H1 (cell line): ENCODE results near the gene SLC35F3. TPM values are rescaled to one million over a fixed set of nuclear protein-coding genes. Genes with fewer than 3 reads are reported as not detected.

Experiments
- CTCF ChIA-PET: fragments of 300-600 bp; sonication (Branson Sonifier 250); formaldehyde crosslinking; loops from one replicate; lab custom pipeline; 2021; ENCODE audit not compliant: partially characterized antibody; lab: Charles Lee
- POLR2A ChIA-PET: fragments of 300-600 bp; sonication (Branson Sonifier 250); formaldehyde crosslinking; loops from one replicate; lab custom pipeline; 2021; ENCODE audit warnings: inconsistent platforms; ENCODE audit not compliant: partially characterized antibody; lab: Charles Lee
- DNase-seq, 2 experiments: peaks; one replicate each; pipeline versions ENCODE4 v3.0.0 to v3.0.0-alpha.2; 2010 to 2022; ENCODE audit warnings: low spot score in 2 of 2, low read depth in 1 of 2, mixed read lengths in 1 of 2
- FAIRE-seq: peaks from 2 replicates; lab custom pipeline; 2011; peaks lifted over from hg19 to GRCh38; lab: Jason Lieb, UNC
- H2AFZ ChIP-seq: 2 replicates; pipeline ENCODE4 v1.8.1; 2012; ENCODE audit warnings: low read length, inconsistent platforms
- H2AK5ac ChIP-seq: 2 replicates; pipeline ENCODE4 v1.6.1; 2013; ENCODE audit warnings: low read depth, low read length
- H2BK120ac ChIP-seq: replicated peaks from 2 replicates; pipeline ENCODE3; 2013; ENCODE audit warnings: low read depth, low read length, inconsistent platforms
- H2BK12ac ChIP-seq: 2 replicates; pipeline ENCODE4 v1.6.1; 2013; ENCODE audit warnings: low read depth, low read length
- H2BK15ac ChIP-seq: 2 replicates; pipeline ENCODE4 v1.6.1; 2013; ENCODE audit warnings: low read length
- H2BK20ac ChIP-seq: 2 replicates; pipeline ENCODE4 v1.6.1; 2013; ENCODE audit warnings: low read length
- H2BK5ac ChIP-seq: 2 replicates; pipeline ENCODE4 v1.6.1; 2013; ENCODE audit warnings: low read depth, low read length
- H3K14ac ChIP-seq: 2 replicates; pipeline ENCODE4 v1.6.1; 2013; ENCODE audit warnings: inconsistent platforms; ENCODE audit not compliant: insufficient read length
- H3K18ac ChIP-seq: 2 replicates; pipeline ENCODE4 v1.6.1; 2013; ENCODE audit warnings: low read length; ENCODE audit errors: extremely low read depth
- H3K23ac ChIP-seq: 2 replicates; pipeline ENCODE4 v1.6.1; 2013; ENCODE audit warnings: inconsistent platforms; ENCODE audit not compliant: insufficient read length
- H3K23me2 ChIP-seq: 2 replicates; pipeline ENCODE4 v1.6.1; 2013; ENCODE audit warnings: low read depth, low read length
- H3K27ac ChIP-seq: 2 replicates; pipeline ENCODE4 v1.6.1; 2011; ENCODE audit warnings: low read depth, low read length, inconsistent platforms
- H3K27me3 ChIP-seq, 4 experiments: replicated peaks in 1 of 4; 1 replicate in 1 of 4; 2 replicates in 3 of 4; pipeline versions ENCODE4 v1.6.1 to v1.8.1; 2011 to 2013; ENCODE audit warnings: low read length in 3 of 4, mild to moderate bottlenecking in 3 of 4, inconsistent platforms in 2 of 4, mixed read lengths in 2 of 4, moderate library complexity in 1 of 4; ENCODE audit not compliant: control insufficient read depth in 3 of 4, insufficient read depth in 3 of 4; ENCODE audit errors: extremely low read depth in 1 of 4
- H3K36me3 ChIP-seq, 4 experiments: 2 replicates each; pipeline versions ENCODE4 v1.6.1 to v1.8.1; 2011 to 2013; ENCODE audit warnings: mild to moderate bottlenecking in 4 of 4, low read length in 3 of 4, moderate library complexity in 2 of 4, control low read depth in 1 of 4, inconsistent platforms in 1 of 4; ENCODE audit not compliant: insufficient read depth in 4 of 4, control insufficient read depth in 2 of 4
- H3K4ac ChIP-seq: replicated peaks from 2 replicates; pipeline ENCODE3; 2013; ENCODE audit warnings: low read length, low read depth, mixed read lengths, inconsistent platforms; ENCODE audit not compliant: insufficient read length
- H3K4me1 ChIP-seq, 4 experiments: replicated peaks in 1 of 4; 1 replicate in 1 of 4; 2 replicates in 3 of 4; pipeline versions ENCODE4 v1.6.1 to v1.8.1; 2011 to 2013; ENCODE audit warnings: low read length in 3 of 4, inconsistent platforms in 2 of 4, mixed read lengths in 1 of 4; ENCODE audit not compliant: insufficient read depth in 4 of 4, control insufficient read depth in 3 of 4
- H3K4me2 ChIP-seq, 2 experiments: 2 replicates each; pipeline versions ENCODE4 v1.6.1 to v1.8.1; 2011 to 2013; ENCODE audit warnings: low read depth in 2 of 2, low read length in 2 of 2, control low read depth in 1 of 2, inconsistent platforms in 1 of 2, mild to moderate bottlenecking in 1 of 2; ENCODE audit not compliant: insufficient read depth in 1 of 2
- H3K4me3 ChIP-seq, 4 experiments: fragments of 200-600, 300-600 bp in 1 of 4; sonication (generic), shearing (Covaris generic), sonication (Bioruptor Twin) in 1 of 4; 2 replicates each; pipeline versions ENCODE4 v1.5.1 to v1.8.1; 2011 to 2016; ENCODE audit warnings: low read length in 4 of 4, low read depth in 3 of 4, control low read depth in 2 of 4, inconsistent platforms in 2 of 4, mild to moderate bottlenecking in 2 of 4, mixed read lengths in 1 of 4, moderate library complexity in 1 of 4; ENCODE audit not compliant: insufficient read depth in 2 of 4; ENCODE audit errors: extremely low read depth in 1 of 4
- H3K56ac ChIP-seq: replicated peaks from 2 replicates; pipeline ENCODE3; 2013; ENCODE audit warnings: low read depth, mild to moderate bottlenecking, mixed read lengths, low read length, inconsistent platforms; ENCODE audit not compliant: insufficient read length
- H3K79me1 ChIP-seq: 2 replicates; pipeline ENCODE4 v1.6.1; 2013; ENCODE audit warnings: low read depth, low read length, control low read depth
- H3K79me2 ChIP-seq, 2 experiments: 2 replicates each; pipeline versions ENCODE4 v1.6.1 to v1.8.1; 2012 to 2013; ENCODE audit warnings: low read length in 2 of 2, mild to moderate bottlenecking in 2 of 2, inconsistent platforms in 1 of 2; ENCODE audit not compliant: insufficient read depth in 2 of 2, control insufficient read depth in 1 of 2
- H3K9ac ChIP-seq, 4 experiments: replicated peaks in 1 of 4; 1 replicate in 1 of 4; 2 replicates in 3 of 4; pipeline versions ENCODE4 v1.6.1 to v1.8.1; 2011 to 2013; ENCODE audit warnings: low read depth in 3 of 4, low read length in 3 of 4, control low read depth in 2 of 4, mild to moderate bottlenecking in 2 of 4, moderate library complexity in 2 of 4, inconsistent platforms in 1 of 4; ENCODE audit errors: extremely low read depth in 1 of 4
- H3K9me3 ChIP-seq, 2 experiments: 2 replicates each; pipeline versions ENCODE4 v1.6.1 to v1.8.1; 2012 to 2013; ENCODE audit warnings: mild to moderate bottlenecking in 2 of 2, moderate library complexity in 2 of 2, control low read depth in 1 of 2, inconsistent platforms in 1 of 2, low read depth in 1 of 2, low read length in 1 of 2, mixed read lengths in 1 of 2; ENCODE audit not compliant: insufficient read depth in 2 of 2
- H4K20me1 ChIP-seq, 2 experiments: replicated peaks in 1 of 2; 2 replicates each; pipeline versions ENCODE3 to v1.8.1; 2011 to 2013; ENCODE audit warnings: inconsistent platforms in 2 of 2, low read length in 2 of 2, mild to moderate bottlenecking in 1 of 2; ENCODE audit not compliant: insufficient read depth in 2 of 2, control insufficient read depth in 1 of 2
- H4K5ac ChIP-seq: 2 replicates; pipeline ENCODE4 v1.6.1; 2013; ENCODE audit warnings: low read length, low read depth, mixed read lengths, inconsistent platforms; ENCODE audit not compliant: insufficient read length
- H4K8ac ChIP-seq: 2 replicates; pipeline ENCODE4 v1.8.0; 2013; ENCODE audit warnings: mild to moderate bottlenecking, moderate library complexity, low read length, inconsistent platforms; ENCODE audit not compliant: insufficient read depth; ENCODE audit errors: extremely low read depth
- H4K91ac ChIP-seq: replicated peaks from 2 replicates; pipeline ENCODE3; 2013; ENCODE audit warnings: low read length, mixed read lengths, inconsistent platforms; ENCODE audit not compliant: insufficient read length
- EP300 ChIP-seq, 2 experiments: IDR thresholded peaks; 1 replicate in 1 of 2; 2 replicates in 1 of 2; pipeline ENCODE4 v1.6.1; 2011 to 2012; ENCODE audit warnings: low read depth in 2 of 2, low read length in 2 of 2, mild to moderate bottlenecking in 2 of 2, borderline replicate concordance in 1 of 2, inconsistent platforms in 1 of 2, moderate library complexity in 1 of 2
- GABPA ChIP-seq: IDR thresholded peaks from 2 replicates; pipeline ENCODE4 v1.6.1; 2011; ENCODE audit warnings: mild to moderate bottlenecking, low read length, moderate library complexity, borderline replicate concordance; ENCODE audit not compliant: insufficient read depth
- NANOG ChIP-seq: IDR thresholded peaks from 2 replicates; pipeline ENCODE4 v1.6.1; 2011; ENCODE audit warnings: low read length, low read depth, mild to moderate bottlenecking, inconsistent platforms; ENCODE audit not compliant: insufficient read depth, poor library complexity, severe bottlenecking
- PHF8 ChIP-seq: fragments of 200-600 bp; sonication (generic); conservative IDR thresholded peaks from 2 replicates; pipeline ENCODE4 v1.7.1; 2012; ENCODE audit warnings: low read depth, mild to moderate bottlenecking, inconsistent platforms, low read length, moderate library complexity
- RAD21 ChIP-seq, 2 experiments: IDR thresholded peaks in 1 of 2; conservative IDR thresholded peaks in 1 of 2; 2 replicates each; pipeline ENCODE4 v1.6.1; 2011; ENCODE audit warnings: low read depth in 2 of 2, low read length in 2 of 2, improper control_type of control experiment in 1 of 2, inconsistent platforms in 1 of 2, mild to moderate bottlenecking in 1 of 2, moderate library complexity in 1 of 2
- RBBP5 ChIP-seq: IDR thresholded peaks from 2 replicates; pipeline ENCODE4 v1.7.1; 2012; ENCODE audit warnings: low read depth, mild to moderate bottlenecking, inconsistent platforms, low read length, moderate library complexity, borderline replicate concordance
- ZNF274 ChIP-seq: IDR thresholded peaks from 2 replicates; pipeline ENCODE4 v1.7.0; 2012; ENCODE audit warnings: low read length, borderline replicate concordance; ENCODE audit errors: extremely low read depth
- WGBS, 2 experiments: shearing (Covaris generic) in 1 of 2; methylation state at CpG; one replicate each; pipeline versions ENCODE4 v1.1.6 to v1.1.7; 2013 to 2015; ENCODE audit warnings: low lambda C conversion rate in 2 of 2, mixed read lengths in 2 of 2, inconsistent platforms in 1 of 2, low coverage in 1 of 2, missing lambda C conversion rate in 1 of 2; ENCODE audit not compliant: insufficient replicate concordance in 2 of 2, insufficient coverage in 1 of 2, insufficient read length in 1 of 2; ENCODE audit errors: extremely low coverage in 1 of 2, missing lambda C conversion rate in 1 of 2; 5-methylcytosine and 5-hydroxymethylcytosine counted together
- polyA plus RNA-seq, 7 experiments: library from polyadenylated mRNA; depleted of rRNA in 3 of 7; stranded (reverse) in 5 of 7; unstranded in 2 of 7; fragments of >200 nt in 5 of 7; fragments of 200-250 nt in 2 of 7; gene quantifications; 1 replicate in 5 of 7; 2 replicates in 1 of 7; 4 replicates in 1 of 7; pipeline versions ENCODE4 v1.2.1 to v1.2.3, GENCODE V29; 2011 to 2013; ENCODE audit warnings: missing spikeins in 2 of 7, mixed read lengths in 2 of 7
- total RNA-seq: library from RNA; stranded (reverse); fragmentation: NEBNext Ultra II Directional; extraction: Animal tissue kit (Norgen Biotek cat#: 25700); gene quantifications from 2 replicates; pipeline ENCODE4 v1.2.1, GENCODE V29; 2021
- TF ChIP-seq, protein P1 (sequence below): IDR thresholded peaks from 2 replicates; pipeline ENCODE4 v1.6.1; 2012; ENCODE audit warnings: inconsistent platforms
- TF ChIP-seq, protein P2 (sequence below): IDR thresholded peaks from 2 replicates; pipeline ENCODE4 v1.6.1; 2012; ENCODE audit warnings: inconsistent platforms

Gene SLC35F3
- total and polyA plus RNA-seq, 2 of the 8 experiments (the other 6 are each of a cell fraction or from before 2014, with no cell fraction given), result 0.78 to 1.2 TPM

DNA sequence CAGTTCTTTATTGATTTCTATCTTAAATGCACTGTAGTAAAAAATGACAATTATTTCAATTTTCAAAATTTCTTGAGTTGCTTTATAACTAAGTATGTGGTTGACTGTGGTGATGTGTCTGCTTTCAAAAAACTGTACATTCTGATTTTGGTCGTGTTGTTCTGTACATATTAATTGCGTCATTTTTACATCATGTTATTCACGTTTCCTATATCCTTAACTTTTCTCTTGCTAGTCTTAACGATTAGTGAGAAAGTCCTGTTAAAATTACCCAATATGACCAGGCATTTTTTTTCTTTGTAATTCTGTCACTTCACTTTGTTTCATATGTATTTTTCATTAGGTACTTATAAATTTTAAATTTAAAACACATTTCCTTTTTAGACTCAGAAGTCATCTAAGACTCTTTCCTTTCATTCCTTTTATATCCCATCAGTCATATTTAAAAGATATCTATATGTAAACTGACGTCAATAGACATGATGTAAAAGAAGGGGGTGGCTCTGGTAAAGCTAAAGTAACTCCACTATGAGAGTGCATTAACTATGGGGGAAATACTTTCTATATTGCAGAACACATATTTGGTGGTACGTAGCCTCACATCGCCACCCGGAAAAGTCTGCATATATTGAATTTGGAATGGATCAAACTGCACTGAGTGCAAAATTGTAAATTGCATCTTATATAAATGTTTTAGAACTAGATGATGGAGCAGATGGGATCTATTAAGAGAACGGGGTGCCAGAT is 467.7 kb downstream of the SLC35F3 start:
- Histone ChIP-seq H4K20me1 (no peaks in the 10 kb centered on the region), H2BK120ac (no peak overlapping the region), H4K8ac (no peak overlapping the region), H3K79me2 (peaks cover 0 to 12% of the 10 kb centered on the region in 2 experiments; a peak in 2 of 4 replicates), H3K4ac (no peak overlapping the region), H3K4me3 (peak overlapping the region; percentile 77 to 96 (median 94); a peak in 6 of 8 replicates), H4K5ac (no peak overlapping the region), H3K27me3 (no peaks in the 10 kb centered on the region; a peak in 1 of 7 replicates), H2AK5ac (no peak overlapping the region), H3K56ac (no peak overlapping the region), H3K36me3 (peaks cover 6 to 17% (median 9%) of the 10 kb centered on the region in 4 experiments; a peak in 6 of 8 replicates), H3K79me1 (no peaks in the 10 kb centered on the region), H3K18ac (no peak overlapping the region), H2BK12ac (no peak overlapping the region), H3K27ac (no peak overlapping the region), H3K9ac (peak overlapping the region in 2 of 4 experiments; percentile 0 to 43; a peak in 3 of 7 replicates), H3K9me3 (no peaks in the 10 kb centered on the region), H2BK15ac (no peak overlapping the region), H3K14ac (no peak overlapping the region), H2AFZ (no peak overlapping the region), H3K23ac (no peak overlapping the region), H2BK5ac (no peak overlapping the region), H3K4me1 (peaks cover 0 to 4% (median 1%) of the 10 kb centered on the region in 4 experiments; a peak in 3 of 7 replicates), H3K4me2 (peak overlapping the region; percentile 66 to 70), H2BK20ac (no peak overlapping the region), H3K23me2 (no peaks in the 10 kb centered on the region), H4K91ac (no peak overlapping the region)
- FAIRE-seq, result no peak
- ChIA-PET CTCF (interaction anchor here (1.0 to 3.4 kb wide), 3 partner anchors 35 to 247 kb away, joined by 3 to 15 read pairs (median 3); no protein-coding TSS in a partner anchor), POLR2A (no interaction called here)
- no peak for DNase-seq
- WGBS, 2 experiments, result 72% methylated on average over 9 of the region's 9 CpGs; no CpG with 5 or more reads in 1 of the 2 experiments
- TF ChIP-seq ZNF274 (no peak), EP300 (IDR thresholded peaks at IDR 0.05; ENCODE audit: borderline replicate concordance in 1 of 2, low read depth in 2 of 2, low read length in 2 of 2) (no peak), RAD21 (IDR thresholded peaks at IDR 0.05 in 1 of 2, conservative IDR thresholded peaks at IDR 0.05 in 1 of 2; ENCODE audit: low read depth in 2 of 2, low read length in 2 of 2) (no peak), GABPA (no peak), PHF8 (no peak), RBBP5 (no peak), NANOG (no peak)
- TF ChIP-seq, protein P1, sequence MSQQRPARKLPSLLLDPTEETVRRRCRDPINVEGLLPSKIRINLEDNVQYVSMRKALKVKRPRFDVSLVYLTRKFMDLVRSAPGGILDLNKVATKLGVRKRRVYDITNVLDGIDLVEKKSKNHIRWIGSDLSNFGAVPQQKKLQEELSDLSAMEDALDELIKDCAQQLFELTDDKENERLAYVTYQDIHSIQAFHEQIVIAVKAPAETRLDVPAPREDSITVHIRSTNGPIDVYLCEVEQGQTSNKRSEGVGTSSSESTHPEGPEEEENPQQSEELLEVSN, result no peak
- TF ChIP-seq, protein P2, sequence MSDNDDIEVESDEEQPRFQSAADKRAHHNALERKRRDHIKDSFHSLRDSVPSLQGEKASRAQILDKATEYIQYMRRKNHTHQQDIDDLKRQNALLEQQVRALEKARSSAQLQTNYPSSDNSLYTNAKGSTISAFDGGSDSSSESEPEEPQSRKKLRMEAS, result no peak
